Kidney epithelial cell (primary cell): ENCODE measurements around the gene CCDC17. TPM values are rescaled to one million over a fixed set of nuclear protein-coding genes. Genes with fewer than 3 reads are reported as not detected.

Experiments
- DNase-seq: peaks from one replicate; pipeline ENCODE4 v3.0.0-alpha.2; 2010; ENCODE audit warnings: low read depth
- H3K27me3 ChIP-seq: 2 replicates; pipeline ENCODE4 v1.6.0; 2011; ENCODE audit warnings: low read length; ENCODE audit not compliant: control insufficient read depth, insufficient read depth
- H3K36me3 ChIP-seq: 2 replicates; pipeline ENCODE4 v1.5.1; 2011; ENCODE audit warnings: low read length; ENCODE audit not compliant: control insufficient read depth, insufficient read depth
- H3K4me3 ChIP-seq: 2 replicates; pipeline ENCODE4 v1.5.1; 2011; ENCODE audit warnings: low read depth, mild to moderate bottlenecking, control low read depth, low read length
- total RNA-seq: library from RNA; depleted of rRNA; stranded (reverse); fragments of >200 nt; gene quantifications from 2 replicates; pipeline ENCODE4 v1.2.3, GENCODE V29; 2015
- TF ChIP-seq, protein P1 (sequence below): IDR thresholded peaks from 2 replicates; pipeline ENCODE4 v1.5.1; 2011; ENCODE audit warnings: mild to moderate bottlenecking, moderate library complexity, low read length, control low read depth, inconsistent platforms; ENCODE audit not compliant: insufficient read depth, poor library complexity, severe bottlenecking

The CCDC17 gene
- total RNA-seq, 1 donor from 2014 or later, result 0.33 TPM

DNA sequence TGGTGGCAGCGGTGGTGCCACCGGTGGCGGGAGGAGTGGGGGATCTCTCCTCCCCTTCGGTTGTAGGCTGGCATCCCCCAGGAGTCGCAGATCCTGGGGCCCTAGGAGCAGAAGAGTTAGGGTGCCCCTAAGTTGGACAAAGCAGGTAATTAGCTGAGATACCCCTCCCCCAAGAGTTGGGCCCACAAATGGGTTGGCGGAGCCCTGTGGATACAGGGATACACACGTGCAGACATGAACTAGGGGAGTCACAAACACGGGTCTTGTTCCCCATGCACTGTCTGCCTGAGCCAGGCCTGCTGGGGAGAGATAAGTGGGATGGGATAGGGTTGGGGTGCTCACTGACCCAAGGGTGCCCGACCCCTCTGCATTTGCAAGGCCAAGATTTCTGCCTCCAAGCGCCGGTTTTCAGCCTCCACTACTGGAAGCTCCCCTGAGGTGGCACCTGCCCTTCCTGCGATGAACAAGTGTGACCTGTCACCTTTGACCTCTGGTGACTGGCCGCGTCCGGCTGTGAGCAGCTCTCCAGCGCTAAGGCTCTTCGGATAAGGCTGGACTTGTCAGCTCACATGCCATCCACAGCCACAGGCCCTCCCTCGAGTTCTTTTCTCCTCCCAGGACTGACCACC lies 1.8 kb downstream of the CCDC17 start:
- no peaks in the 10 kb centered on the region for H3K27me3 ChIP-seq

DNA sequence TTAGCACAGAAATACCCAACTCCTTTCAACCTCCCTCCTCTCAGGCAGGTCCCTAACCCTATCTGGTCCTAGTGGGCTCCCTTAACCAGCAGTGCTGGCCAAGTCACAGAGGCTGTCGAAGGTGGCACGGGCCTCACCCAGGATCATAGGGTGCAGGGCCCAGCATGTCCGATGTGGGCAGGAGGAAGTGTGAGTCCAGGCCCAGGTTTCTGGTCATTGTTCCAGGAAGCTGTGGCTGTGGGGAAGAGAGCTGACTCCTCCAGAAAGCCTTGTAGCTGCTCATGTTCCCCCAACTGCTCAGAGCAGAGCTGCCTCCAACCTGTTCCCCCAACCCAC lies 2.4 kb downstream of the CCDC17 start:
- peaks cover 9% of the 10 kb centered on the region for H3K36me3 ChIP-seq
- no peak for DNase-seq
- H3K27me3 ChIP-seq, result no peaks in the 10 kb centered on the region
- TF ChIP-seq, protein P1, sequence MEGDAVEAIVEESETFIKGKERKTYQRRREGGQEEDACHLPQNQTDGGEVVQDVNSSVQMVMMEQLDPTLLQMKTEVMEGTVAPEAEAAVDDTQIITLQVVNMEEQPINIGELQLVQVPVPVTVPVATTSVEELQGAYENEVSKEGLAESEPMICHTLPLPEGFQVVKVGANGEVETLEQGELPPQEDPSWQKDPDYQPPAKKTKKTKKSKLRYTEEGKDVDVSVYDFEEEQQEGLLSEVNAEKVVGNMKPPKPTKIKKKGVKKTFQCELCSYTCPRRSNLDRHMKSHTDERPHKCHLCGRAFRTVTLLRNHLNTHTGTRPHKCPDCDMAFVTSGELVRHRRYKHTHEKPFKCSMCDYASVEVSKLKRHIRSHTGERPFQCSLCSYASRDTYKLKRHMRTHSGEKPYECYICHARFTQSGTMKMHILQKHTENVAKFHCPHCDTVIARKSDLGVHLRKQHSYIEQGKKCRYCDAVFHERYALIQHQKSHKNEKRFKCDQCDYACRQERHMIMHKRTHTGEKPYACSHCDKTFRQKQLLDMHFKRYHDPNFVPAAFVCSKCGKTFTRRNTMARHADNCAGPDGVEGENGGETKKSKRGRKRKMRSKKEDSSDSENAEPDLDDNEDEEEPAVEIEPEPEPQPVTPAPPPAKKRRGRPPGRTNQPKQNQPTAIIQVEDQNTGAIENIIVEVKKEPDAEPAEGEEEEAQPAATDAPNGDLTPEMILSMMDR, result no peak
- no peak overlapping the region for H3K4me3 ChIP-seq

More for the DNA sequence above, 1.8 kb downstream of the CCDC17 start:
- no peak for DNase-seq
- Histone ChIP-seq H3K36me3 (peaks cover 9% of the 10 kb centered on the region), H3K4me3 (no peak overlapping the region)
- TF ChIP-seq, protein P1, result no peak

DNA sequence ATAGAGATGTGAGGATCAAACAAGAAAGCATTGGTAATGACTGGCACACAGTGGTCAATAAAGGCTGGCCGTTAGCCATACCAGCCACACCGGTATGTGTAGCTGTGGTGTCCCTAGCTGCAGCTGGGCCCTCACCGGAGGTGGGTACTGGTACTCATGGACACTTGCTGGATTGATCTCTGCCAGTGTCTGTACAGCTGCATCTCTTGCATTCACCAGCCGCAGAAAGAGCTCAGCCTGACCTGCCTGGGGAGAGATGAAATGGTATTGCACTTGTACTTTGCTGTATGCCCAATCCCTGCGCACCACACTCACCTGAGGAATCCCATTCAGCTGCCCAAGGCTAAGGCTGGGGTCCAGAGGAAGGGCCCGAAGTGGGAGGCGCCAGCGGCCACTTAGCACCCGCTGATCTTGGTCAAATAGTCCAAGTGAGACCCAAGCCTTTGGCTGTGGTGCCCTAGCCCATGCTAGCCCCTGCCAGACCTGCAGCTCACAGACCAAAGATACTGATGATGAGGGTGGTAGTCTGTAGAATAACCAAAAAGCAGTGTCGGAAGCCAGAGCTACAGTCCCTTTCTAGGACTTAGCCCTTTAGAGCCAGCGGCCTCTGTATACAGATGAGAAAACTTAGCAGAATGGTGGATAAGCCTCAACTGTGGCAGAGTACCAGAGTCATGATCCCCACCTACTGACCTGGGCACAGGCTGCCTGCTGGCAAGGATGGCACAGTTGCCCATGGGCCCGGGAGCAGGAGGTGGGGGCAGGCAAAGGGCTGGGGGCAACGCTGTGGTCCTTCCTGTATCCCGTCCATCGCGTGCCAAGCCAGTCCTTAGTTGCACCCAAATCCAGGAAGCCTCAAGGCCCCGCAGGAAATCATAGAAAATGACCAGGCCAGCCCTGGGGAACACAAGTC lies 3.0 kb downstream of the CCDC17 start:
- TF ChIP-seq, protein P1, result no peak
- DNase-seq, result no peak
- H3K36me3 ChIP-seq, result peaks cover 8% of the 10 kb centered on the region
- H3K27me3 ChIP-seq, result no peaks in the 10 kb centered on the region
- H3K4me3 ChIP-seq, result no peak overlapping the region

DNA sequence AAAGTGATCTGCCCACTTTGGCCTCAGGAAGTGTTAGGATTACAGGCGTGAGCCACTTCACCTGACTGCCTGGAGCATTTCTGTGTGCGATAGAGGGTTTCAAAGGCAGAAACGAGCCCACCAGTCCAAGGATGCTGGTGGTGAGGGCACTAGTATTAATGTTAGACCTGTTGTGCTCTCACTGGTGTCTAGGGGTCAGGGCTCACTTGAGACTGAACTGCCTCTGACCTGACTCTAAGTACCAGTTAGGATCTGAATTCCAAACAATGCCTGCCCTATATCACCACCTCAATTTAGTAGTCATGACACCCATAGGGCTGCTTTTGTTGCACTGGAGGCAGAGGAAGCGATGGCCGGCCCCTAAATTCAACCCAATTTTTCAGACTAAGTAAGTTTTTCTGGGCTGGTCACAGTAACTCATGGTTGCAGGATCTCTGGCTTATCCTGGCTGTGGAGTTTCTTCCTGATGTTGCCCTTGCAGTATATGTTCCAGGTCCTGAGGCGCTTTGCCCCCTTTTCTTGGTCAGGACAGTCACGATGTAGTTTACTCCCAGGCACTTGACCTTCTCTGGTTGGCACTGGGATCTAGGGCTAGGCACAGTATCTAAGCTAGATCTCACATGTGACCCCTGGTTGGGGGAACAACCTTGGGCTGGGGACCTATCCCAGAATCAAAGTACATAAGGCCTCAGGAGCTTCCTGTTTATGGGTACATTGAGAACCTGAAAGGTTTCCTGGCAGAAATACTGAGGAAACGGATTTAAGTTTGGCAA lies 4.5 kb downstream of the CCDC17 start:
- H3K27me3 ChIP-seq, result no peaks in the 10 kb centered on the region
- TF ChIP-seq, protein P1, result no peak

DNA sequence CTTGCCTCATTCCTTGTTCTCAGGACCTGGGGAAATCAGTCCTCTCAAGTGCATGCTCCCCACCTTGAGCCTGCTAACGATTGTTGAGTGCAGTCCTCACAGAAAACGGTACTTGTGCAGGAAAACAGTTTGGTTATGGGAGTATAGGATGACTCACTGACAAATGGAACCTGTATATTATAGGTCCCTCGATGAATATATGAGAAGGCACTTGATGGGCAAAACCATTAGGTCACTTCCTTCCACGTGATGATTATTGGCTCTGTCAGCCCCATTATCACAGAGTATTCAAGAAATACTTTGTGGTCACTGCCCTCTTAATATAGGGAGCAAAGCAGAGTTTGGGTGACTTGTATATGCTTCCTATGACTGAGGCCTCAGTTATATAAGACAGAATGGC lies 6.2 kb downstream of the CCDC17 start:
- H3K4me3 ChIP-seq, result no peak overlapping the region
- no peak for DNase-seq
- peaks cover 5% of the 10 kb centered on the region for H3K36me3 ChIP-seq
- H3K27me3 ChIP-seq, result no peaks in the 10 kb centered on the region
- TF ChIP-seq, protein P1, result no peak

More for the DNA sequence above, 4.5 kb downstream of the CCDC17 start:
- Histone ChIP-seq H3K4me3 (no peak overlapping the region), H3K36me3 (peaks cover 8% of the 10 kb centered on the region)
- DNase-seq, result no peak
